ENCODE data around the gene NTPCR.

- TF ChIP-seq CTCF (conservative IDR thresholded peaks at IDR 0.05; ENCODE audit: low read depth, low read length), result no peak
- TF ChIP-seq EZH2 (IDR thresholded peaks at IDR 0.05; ENCODE audit: borderline replicate concordance, low read depth, low read length, poor library complexity, severe bottlenecking), result no peak
These were observed 82.5 kb downstream of the NTPCR start for GRCh38 chr1:233032916-233033315.

All from A673 (cell line).